ENCODE results near the gene CTPS2. TPM values are rescaled to one million over a fixed set of nuclear protein-coding genes. Genes with fewer than 3 reads are reported as not detected.

CTPS2 gene
- polyA plus RNA-seq, 1 of the 3 experiments (the other 2 are of a cell fraction) = 6.1 TPM

DNA sequence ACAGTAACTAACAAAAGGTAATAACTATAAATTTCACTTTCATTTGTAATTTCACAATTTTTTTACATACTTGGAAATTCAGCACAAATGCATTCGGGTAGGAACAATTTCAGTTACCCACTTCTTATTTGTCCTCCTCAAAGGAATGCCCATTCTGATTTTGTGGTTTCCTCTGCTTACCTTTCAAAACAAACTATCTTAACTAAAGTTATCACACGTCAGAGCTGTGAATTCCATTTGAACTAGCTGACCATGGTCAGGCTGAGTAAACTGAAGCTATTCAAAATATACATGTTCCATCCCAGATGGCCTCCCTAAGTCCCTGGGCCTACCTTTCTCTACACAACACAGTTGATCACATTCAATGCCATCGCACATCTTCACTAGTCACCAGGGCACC is 4.5 kb downstream of the CTPS2 start:
- Histone ChIP-seq H3K4me3 (ENCODE audit: low read depth in 2 of 2, low read length in 1 of 2) (no peak overlapping the region), H2AFZ (ENCODE audit: low read depth) (no peak overlapping the region), H3K9me2 (no peaks in the 10 kb centered on the region), H3K9me3 (no peaks in the 10 kb centered on the region), H3K9ac (no peak overlapping the region), H4K20me1 (ENCODE audit: insufficient read depth) (no peaks in the 10 kb centered on the region), H3K27me3 (ENCODE audit: insufficient read depth) (no peaks in the 10 kb centered on the region), H3K79me2 (ENCODE audit: insufficient read depth) (peaks cover 21% of the 10 kb centered on the region), H3K4me2 (no peak overlapping the region), H3F3A (replicated peaks; ENCODE audit: insufficient read depth) (peaks cover 9% of the 10 kb centered on the region), H3K4me1 (ENCODE audit: control insufficient read depth in 1 of 2, insufficient read depth in 2 of 2, low read depth in 1 of 2, low read length in 1 of 2) (no peaks in the 10 kb centered on the region; a peak in 1 of 4 replicates), H3K27ac (ENCODE audit: low read depth in 2 of 2, low read length in 1 of 2) (no peak overlapping the region), H3K36me3 (replicated peaks in 1 of 2; ENCODE audit: control insufficient read depth in 1 of 2, insufficient read depth in 2 of 2, low read length in 1 of 2) (peaks cover 0 to 6% of the 10 kb centered on the region in 2 experiments)
- no peak for DNase-seq
- ChIA-PET POLR2A (no interaction called here), CTCF (interaction anchor here (1.1 kb wide), 1 partner anchor 13 kb away, joined by 3 read pairs; no protein-coding TSS in a partner anchor)
- TF ChIP-seq NFIC (IDR thresholded peaks at IDR 0.05; ENCODE audit: borderline replicate concordance) = no peak
- no peak for TF ChIP-seq ZBTB33 (IDR thresholded peaks at IDR 0.05; ENCODE audit: borderline replicate concordance, low read depth)
- TF ChIP-seq RXRA (IDR thresholded peaks at IDR 0.05; ENCODE audit: borderline replicate concordance, low read depth) = no peak
- no peak for TF ChIP-seq EP300 (IDR thresholded peaks at IDR 0.05; ENCODE audit: borderline replicate concordance in 1 of 2, low read depth in 1 of 2, low read length in 1 of 2)
- 85% methylated on average over 3 of the region's 3 CpGs for WGBS (ENCODE audit: low lambda C conversion rate)

DNA sequence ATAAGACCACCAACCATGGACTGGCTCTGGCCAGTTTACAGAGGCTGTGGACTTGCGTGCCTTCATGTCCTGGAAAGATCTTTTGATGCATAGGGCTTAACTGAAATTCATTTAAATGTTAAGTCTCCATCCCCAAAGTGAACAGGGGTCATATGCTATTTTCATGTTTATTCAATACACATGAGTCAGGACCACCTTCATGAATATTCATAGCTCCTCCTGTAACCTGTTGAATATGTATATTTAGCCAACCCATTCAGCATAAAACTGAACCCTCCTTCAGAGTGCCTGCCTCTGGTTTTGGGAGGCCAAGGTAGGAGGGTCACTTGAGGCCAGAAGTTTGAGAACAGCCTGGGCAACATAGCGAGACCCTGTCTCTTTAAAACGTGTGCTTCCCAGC is 7.1 kb downstream of the CTPS2 start:
- H3K27me3 ChIP-seq (ENCODE audit: insufficient read depth) = no peaks in the 10 kb centered on the region
- peaks cover 3% of the 10 kb centered on the region for H3K79me2 ChIP-seq (ENCODE audit: insufficient read depth)
- H3K4me1 ChIP-seq (ENCODE audit: control insufficient read depth in 1 of 2, insufficient read depth in 2 of 2, low read depth in 1 of 2, low read length in 1 of 2) = no peaks in the 10 kb centered on the region
- H2AFZ ChIP-seq (ENCODE audit: low read depth) = no peak overlapping the region
- H3K9me2 ChIP-seq = no peaks in the 10 kb centered on the region
- ChIA-PET POLR2A (no interaction called here), CTCF (no interaction called here)
- H3K4me2 ChIP-seq = no peak overlapping the region
- no peak for DNase-seq
- no peaks in the 10 kb centered on the region for H3F3A ChIP-seq (replicated peaks; ENCODE audit: insufficient read depth)
- no peak overlapping the region for H3K4me3 ChIP-seq (ENCODE audit: low read depth in 2 of 2, low read length in 1 of 2)
- no peaks in the 10 kb centered on the region for H4K20me1 ChIP-seq (ENCODE audit: insufficient read depth)
- peaks cover 0 to 18% of the 10 kb centered on the region in 2 experiments for H3K36me3 ChIP-seq (replicated peaks in 1 of 2; ENCODE audit: control insufficient read depth in 1 of 2, insufficient read depth in 2 of 2, low read length in 1 of 2)
- H3K27ac ChIP-seq (ENCODE audit: low read depth in 2 of 2, low read length in 1 of 2) = no peak overlapping the region
- H3K9ac ChIP-seq = no peak overlapping the region
- no peaks in the 10 kb centered on the region for H3K9me3 ChIP-seq
- 75% methylated on average over 3 of the region's 3 CpGs for WGBS (ENCODE audit: low lambda C conversion rate)
- TF ChIP-seq RXRA (IDR thresholded peaks at IDR 0.05; ENCODE audit: borderline replicate concordance, low read depth) (no peak), EZH2phosphoT487 (IDR thresholded peaks at IDR 0.05; ENCODE audit: borderline replicate concordance, low read depth) (no peak), ZBTB33 (IDR thresholded peaks at IDR 0.05; ENCODE audit: borderline replicate concordance, low read depth) (no peak), MEF2A (IDR thresholded peaks at IDR 0.05; ENCODE audit: borderline replicate concordance, low read depth) (no peak), TEAD4 (IDR thresholded peaks at IDR 0.05; ENCODE audit: borderline replicate concordance, insufficient read depth) (no peak), FOSL2 (IDR thresholded peaks at IDR 0.05; ENCODE audit: borderline replicate concordance, low read depth) (no peak), SMC3 (IDR thresholded peaks at IDR 0.05; ENCODE audit: low read depth, low read length) (no peak), FOXJ3 (CRISPR knock-in tag; IDR thresholded peaks at IDR 0.05) (no peak), EP300 (IDR thresholded peaks at IDR 0.05; ENCODE audit: borderline replicate concordance in 1 of 2, low read depth in 1 of 2, low read length in 1 of 2) (no peak), FOXM1 (IDR thresholded peaks at IDR 0.05; ENCODE audit: low read depth) (no peak), CHD2 (IDR thresholded peaks at IDR 0.05; ENCODE audit: low read length, partially characterized antibody) (no peak), TCF12 (IDR thresholded peaks at IDR 0.05) (no peak), USF1 (IDR thresholded peaks at IDR 0.05; ENCODE audit: borderline replicate concordance, low read depth) (no peak), TAF1 (IDR thresholded peaks at IDR 0.05; ENCODE audit: borderline replicate concordance, low read depth, low read length) (no peak), NRF1 (IDR thresholded peaks at IDR 0.05; ENCODE audit: low read depth, low read length) (no peak)
- TF ChIP-seq, protein P1, sequence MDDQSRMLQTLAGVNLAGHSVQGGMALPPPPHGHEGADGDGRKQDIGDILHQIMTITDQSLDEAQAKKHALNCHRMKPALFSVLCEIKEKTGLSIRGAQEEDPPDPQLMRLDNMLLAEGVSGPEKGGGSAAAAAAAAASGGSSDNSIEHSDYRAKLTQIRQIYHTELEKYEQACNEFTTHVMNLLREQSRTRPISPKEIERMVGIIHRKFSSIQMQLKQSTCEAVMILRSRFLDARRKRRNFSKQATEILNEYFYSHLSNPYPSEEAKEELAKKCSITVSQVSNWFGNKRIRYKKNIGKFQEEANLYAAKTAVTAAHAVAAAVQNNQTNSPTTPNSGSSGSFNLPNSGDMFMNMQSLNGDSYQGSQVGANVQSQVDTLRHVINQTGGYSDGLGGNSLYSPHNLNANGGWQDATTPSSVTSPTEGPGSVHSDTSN (IDR thresholded peaks at IDR 0.05) = no peak
- TF ChIP-seq, protein P2, sequence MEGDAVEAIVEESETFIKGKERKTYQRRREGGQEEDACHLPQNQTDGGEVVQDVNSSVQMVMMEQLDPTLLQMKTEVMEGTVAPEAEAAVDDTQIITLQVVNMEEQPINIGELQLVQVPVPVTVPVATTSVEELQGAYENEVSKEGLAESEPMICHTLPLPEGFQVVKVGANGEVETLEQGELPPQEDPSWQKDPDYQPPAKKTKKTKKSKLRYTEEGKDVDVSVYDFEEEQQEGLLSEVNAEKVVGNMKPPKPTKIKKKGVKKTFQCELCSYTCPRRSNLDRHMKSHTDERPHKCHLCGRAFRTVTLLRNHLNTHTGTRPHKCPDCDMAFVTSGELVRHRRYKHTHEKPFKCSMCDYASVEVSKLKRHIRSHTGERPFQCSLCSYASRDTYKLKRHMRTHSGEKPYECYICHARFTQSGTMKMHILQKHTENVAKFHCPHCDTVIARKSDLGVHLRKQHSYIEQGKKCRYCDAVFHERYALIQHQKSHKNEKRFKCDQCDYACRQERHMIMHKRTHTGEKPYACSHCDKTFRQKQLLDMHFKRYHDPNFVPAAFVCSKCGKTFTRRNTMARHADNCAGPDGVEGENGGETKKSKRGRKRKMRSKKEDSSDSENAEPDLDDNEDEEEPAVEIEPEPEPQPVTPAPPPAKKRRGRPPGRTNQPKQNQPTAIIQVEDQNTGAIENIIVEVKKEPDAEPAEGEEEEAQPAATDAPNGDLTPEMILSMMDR (IDR thresholded peaks at IDR 0.05) = no peak

Data from SK-N-SH (cell line).